Measurements from ENCODE around the gene AQP12B.

GRCh38 chr2:240725266-240725665, 42.6 kb upstream of the AQP12B start:
- TF ChIP-seq CTCF (IDR thresholded peaks at IDR 0.05) (no peak), POLR2A (IDR thresholded peaks at IDR 0.05) (no peak)

Measured in right lobe of liver (tissue), 4 donors.